Mesenteric fat pad (tissue), 1 donor: ENCODE measurements around the gene POLDIP2. TPM values are rescaled to one million over a fixed set of nuclear protein-coding genes. Genes with fewer than 3 reads are reported as not detected.
"Not testable (repeated sequence)": the region's sequence is repeated elsewhere in the genome, so short reads cannot be mapped to it uniquely, and the experiment has no call there.

Experiments
- DNase-seq: peaks from one replicate; pipeline ENCODE4 v3.0.0-alpha.2; 2020; ENCODE audit warnings: low spot score
- total RNA-seq: library from RNA; stranded (reverse); fragmentation: NEBNext Ultra II Directional; extraction: Animal tissue kit (Norgen Biotek cat#: 25700); gene quantifications from one replicate; pipeline ENCODE4 v1.2.1, GENCODE V29; 2021
- donor health status: DM: yes; HTN: yes; CAD: no.

Gene POLDIP2
- total RNA-seq, 1 donor from 2014 or later, result 79.3 TPM

- not testable (repeated sequence) for DNase-seq
These were observed 18.5 kb downstream of the POLDIP2 start for GRCh38 chr17:28338769-28339212.

- no peak for DNase-seq
These were observed 19.1 kb downstream of the POLDIP2 start for GRCh38 chr17:28338056-28338768.

DNA sequence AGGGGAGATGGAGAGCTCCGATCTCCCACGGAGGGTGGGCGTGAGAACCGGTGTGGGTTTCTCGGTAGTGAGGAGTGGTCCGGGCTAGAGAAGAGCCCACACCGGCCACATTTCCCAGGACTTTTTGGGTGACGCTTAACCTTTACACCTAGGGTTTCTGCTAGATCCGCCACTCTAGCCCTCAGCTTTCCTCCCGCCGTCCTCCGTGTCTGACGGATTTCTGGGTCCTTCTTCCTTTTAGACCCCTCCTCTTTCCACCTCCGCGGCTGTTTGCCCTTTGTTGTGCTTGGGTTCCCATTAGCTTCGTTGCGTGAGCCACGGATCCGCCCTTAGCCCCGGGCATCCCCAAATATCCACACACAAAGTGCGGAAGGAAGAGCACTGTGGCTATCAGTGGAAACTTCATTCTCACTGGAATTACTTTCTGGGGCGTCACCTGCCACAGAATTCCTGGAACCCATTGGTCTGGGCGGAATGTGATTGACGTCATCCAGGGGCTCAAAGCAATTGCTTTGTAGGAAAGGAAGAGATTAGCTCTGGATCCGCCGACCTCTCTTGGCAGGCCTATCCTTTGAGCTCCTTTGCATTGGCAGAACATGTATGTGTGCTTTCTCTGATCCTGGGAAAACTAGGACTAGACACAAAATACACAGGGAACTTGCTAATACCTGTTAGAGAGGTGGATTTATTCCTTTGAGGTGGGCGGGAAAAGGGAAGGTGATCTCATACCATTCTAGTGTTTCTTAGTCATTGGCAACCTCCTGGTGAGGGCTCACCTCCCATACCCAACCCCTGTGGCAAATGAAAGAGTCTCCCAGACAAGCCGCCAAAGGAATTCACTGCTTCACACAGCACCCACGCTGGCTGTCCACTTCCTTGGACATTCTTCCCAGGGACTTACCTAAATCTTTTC, 21.1 kb downstream of the POLDIP2 start:
- no peak for DNase-seq

GRCh38 chr17:28335201-28335958, 21.9 kb downstream of the POLDIP2 start, which contains the start of the genes IFT20 and TNFAIP1:
IFT20 (minus strand) TSS chr17:28335472; CDS start chr17:28331985, 3,487 bp downstream.
TNFAIP1 (plus strand) TSS chr17:28335761; CDS start chr17:28339522, 3,761 bp downstream.
- DNase-seq, result peak; percentile 99

DNA sequence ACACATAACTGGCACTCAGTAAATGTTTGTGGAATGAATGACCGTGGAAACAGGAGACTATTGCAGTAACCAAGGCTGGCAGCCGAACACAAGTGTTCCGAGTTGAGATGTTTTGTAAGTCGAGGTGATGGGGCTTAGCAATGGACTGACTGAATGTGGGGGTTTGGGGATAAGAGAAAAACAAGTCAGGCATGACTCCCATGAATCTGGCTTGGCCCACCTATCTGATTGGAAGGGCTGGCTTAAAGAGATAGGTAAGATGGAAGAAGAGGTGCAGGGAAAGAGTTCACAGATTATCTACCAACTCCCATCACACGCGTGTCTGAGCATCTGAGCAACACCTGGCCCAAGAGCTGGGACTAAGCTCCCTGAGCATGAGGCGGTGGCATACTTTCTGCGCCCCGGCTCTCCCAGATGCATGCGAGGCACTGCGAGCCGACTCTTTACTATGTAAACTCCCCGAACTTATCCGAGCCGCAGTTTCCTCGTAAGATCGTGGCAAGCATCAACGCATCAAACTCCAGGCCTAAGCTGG, 22.6 kb downstream of the POLDIP2 start:
- DNase-seq, result no peak

- no peak for DNase-seq
These were observed 23.2 kb downstream of the POLDIP2 start for GRCh38 chr17:28334171-28334570.

DNA sequence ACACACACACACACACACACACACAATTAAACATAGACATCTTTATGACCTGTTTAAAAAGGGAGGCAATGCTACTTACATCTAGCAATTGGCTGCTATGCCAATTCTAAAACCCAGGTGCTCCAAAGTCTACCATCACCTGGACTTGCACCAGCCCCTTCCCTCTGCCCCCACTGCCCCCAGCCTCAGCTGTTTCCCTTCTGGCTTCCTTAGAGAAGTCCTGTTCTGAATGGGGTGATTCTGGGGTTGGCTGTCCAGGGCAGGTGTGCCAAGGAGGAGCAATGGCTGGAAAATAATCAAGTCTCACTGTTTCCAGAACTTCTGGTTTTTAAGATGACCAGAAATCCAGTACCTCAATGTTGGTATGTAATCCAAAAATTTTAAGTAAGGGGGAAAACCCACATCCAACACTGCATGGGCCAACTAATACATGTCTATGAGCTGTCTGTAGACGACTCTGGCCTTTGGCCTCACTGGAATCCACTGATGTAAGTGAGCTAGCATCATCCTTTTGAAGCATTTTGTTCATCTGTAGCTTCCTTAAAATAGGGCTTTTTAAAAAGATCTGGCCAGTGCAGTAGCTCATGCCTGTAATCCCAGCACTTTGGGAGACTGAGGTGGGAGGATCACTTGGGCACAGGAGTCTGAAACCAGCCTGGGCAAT, 24.1 kb downstream of the POLDIP2 start:
- DNase-seq, result no peak

DNA sequence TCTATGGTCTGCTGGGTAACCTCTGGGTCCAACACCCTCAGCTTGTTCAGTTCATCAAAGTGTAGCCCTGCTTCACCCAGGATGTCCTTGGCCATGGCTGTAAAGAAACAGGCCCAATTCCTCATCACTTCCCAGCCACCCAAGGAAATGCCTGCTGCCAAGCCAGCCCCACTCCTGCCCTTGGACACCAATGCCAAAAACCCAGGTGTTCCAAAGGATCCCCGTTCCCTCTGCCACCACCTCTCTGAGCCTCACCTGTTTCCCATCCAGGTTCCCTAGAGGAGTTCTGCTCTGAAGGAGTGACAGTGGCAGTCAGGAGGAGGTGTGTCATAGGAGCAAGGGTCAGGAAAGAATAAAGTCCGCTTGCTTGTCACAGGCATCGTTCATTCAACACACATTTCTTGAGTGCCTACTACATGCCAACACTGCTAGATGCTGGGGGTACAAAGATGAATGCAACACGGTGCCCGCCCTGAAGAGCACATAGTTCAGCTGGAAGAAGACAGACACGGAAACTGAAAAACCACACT, 25.4 kb downstream of the POLDIP2 start:
- DNase-seq, result no peak

GRCh38 chr17:28330671-28331070, 26.7 kb downstream of the POLDIP2 start:
- no peak for DNase-seq

- DNase-seq, result no peak
These were observed 29.0 kb downstream of the POLDIP2 start for GRCh38 chr17:28328325-28328724.

DNA sequence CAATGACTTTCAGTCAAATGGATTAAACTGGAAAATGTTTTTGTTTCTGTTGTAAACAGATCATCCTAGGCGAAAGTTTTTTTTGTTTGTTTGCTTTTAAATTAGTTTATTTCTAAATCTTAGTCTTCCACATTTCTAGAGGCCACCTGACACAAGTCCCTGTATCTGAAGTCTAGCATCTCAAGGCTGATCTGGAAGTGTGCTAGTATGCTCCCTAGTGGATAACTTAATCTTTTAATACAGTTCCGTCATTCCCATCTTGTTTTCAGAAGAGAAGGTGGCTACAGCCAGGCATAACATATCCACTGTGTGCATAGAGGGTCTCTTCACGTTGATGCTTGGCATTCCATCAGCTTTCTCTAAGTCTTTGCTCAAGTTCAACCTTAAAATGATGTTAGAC, 29.6 kb downstream of the POLDIP2 start:
- DNase-seq, result no peak

DNA sequence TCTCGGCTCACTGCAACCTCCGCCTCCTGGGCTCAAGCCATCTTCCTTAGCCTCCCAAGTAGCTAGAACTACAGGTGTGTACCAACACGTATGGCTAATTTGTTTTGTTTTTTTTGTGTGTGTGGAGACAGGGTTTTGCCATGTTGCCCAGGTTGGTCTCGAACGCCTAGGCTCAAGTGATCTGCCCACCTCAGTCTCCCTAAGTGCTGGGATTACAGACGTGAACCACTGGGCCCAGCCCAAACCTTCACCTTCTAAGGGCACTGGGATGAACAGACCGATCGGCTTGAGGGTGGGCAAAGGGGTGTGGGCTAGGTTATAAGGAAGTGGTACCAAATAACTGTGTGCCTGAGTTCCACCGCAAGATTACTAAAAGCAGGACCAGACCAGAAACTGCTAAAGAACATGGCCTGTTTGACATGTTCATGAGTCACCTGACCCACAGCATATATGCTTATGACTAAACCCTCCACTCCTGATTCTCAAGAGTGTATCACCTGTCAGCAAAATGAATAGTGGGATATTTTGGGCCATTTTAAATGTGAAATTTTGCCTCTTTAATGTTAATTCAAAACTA, 30.2 kb downstream of the POLDIP2 start:
- no peak for DNase-seq

DNA sequence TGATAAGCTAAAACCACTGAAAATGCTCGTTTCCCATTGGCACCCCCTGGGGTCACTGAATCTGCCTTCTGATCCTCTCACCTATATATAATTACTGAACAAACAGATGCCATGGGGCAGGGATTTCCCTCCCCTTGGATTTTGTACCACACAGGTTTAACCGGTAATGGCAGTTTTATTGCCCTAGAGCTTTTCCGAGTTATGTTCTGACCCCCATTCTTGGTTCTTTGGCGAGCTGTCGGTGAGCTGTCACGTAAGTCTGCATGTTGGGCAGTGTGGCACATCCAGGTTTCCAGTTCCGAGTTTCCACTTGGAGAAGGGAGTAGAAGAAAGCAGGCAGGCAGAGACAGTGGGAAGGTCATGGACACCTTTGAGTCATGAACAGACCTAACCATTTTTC, 31.2 kb downstream of the POLDIP2 start:
- no peak for DNase-seq

GRCh38 chr17:28325211-28325610, 32.1 kb downstream of the POLDIP2 start:
- DNase-seq, result no peak

GRCh38 chr17:28324781-28325180, 32.5 kb downstream of the POLDIP2 start:
- no peak for DNase-seq

DNA sequence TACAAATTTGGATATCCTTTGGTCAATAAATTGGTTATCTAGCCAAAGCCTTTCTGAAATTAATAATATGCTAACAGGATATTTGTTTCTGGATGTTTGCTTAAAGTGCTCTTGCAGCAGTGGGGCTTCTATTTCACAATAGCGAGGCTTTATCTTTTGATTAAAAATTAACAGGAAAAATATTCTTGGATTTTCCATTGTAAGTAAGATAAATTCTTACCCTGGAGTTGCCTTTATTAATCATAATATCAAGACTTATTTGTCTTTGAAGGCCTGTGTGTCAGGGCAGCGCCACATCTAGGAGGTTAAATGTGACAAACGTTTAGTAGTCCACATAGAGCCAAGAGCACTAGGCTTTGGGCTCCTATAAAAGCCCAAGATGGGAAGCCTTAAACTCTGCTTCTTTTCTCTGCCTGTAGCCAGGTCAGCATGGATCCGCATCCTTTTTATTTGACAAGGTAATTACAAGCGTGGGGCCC, 33.0 kb downstream of the POLDIP2 start:
- DNase-seq, result no peak

DNA sequence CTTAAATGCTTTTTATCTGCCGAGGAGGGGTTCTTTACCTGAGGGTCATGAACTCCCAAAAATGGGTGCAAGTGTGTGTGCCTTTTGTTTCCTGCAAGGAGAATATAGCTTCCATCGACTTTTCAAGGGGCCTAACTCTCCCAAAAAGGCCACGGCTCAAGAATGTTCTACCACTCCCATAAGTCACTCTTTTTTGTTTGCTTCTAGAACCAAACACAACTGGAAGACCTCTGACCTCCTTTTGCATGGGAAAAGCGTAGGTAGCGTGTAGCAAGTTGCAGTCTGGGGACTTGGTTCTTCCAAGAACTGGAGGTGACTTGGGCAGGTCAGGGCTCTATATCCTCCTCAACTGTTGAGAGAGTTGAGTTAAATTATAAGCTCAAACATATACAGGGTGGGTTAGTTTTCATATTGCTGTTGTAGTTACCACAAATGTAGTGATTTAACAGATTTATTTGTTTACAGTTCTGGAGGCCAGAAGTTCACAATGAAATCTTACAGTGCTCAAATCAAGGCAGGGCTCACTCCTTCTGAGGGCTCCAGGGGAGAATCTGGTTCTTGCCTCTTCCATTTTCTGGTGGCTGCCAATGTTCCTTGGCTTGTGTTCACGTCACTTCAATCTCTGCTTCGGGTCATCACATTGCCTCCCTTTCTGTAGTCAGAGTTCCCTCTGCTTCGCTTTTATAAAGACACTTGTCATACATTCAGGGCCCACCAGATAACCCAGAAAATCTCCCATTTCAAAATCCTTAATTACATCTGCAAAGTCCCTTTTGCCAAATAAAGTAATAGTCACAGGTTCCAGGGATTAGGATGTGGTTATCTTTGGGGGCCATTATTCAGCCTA, 36.9 kb downstream of the POLDIP2 start:
- no peak for DNase-seq

- no peak for DNase-seq
These were observed 37.8 kb downstream of the POLDIP2 start for GRCh38 chr17:28319598-28319935.
